HEK293T (cell line): ENCODE results near the gene TKTL1.

Experiments
- BHLHE40 ChIP-seq: fragments of 450-650 bp; IDR thresholded peaks from 2 replicates; pipeline ENCODE4 v1.6.1; 2016; ENCODE audit warnings: mild to moderate bottlenecking, moderate library complexity, borderline replicate concordance
- CTBP1 ChIP-seq: fragments of 450-650 bp; IDR thresholded peaks from 2 replicates; pipeline ENCODE4 v1.6.1; 2016; ENCODE audit warnings: borderline replicate concordance
- ELF4 ChIP-seq: fragments of 450-650 bp; IDR thresholded peaks from 2 replicates; pipeline ENCODE4 v1.6.1; 2017; ENCODE audit warnings: antibody characterized with exemption
- FOXA1 ChIP-seq: fragments of 450-650 bp; IDR thresholded peaks from 2 replicates; pipeline ENCODE4 v1.6.1; 2016; ENCODE audit warnings: mild to moderate bottlenecking
- FOXK2 ChIP-seq: fragments of 450-650 bp; IDR thresholded peaks from 2 replicates; pipeline ENCODE4 v1.6.1; 2016; ENCODE audit warnings: mild to moderate bottlenecking
- FOXM1 ChIP-seq: fragments of 450-650 bp; IDR thresholded peaks from 2 replicates; pipeline ENCODE4 v1.6.1; 2017; ENCODE audit warnings: mild to moderate bottlenecking, borderline replicate concordance
- NFRKB ChIP-seq: fragments of 450-650 bp; IDR thresholded peaks from 2 replicates; pipeline ENCODE4 v1.6.1; 2016; ENCODE audit warnings: mild to moderate bottlenecking, moderate library complexity
- SP1 ChIP-seq: fragments of 450-650 bp; IDR thresholded peaks from 2 replicates; pipeline ENCODE4 v1.6.1; 2017
- SUZ12 ChIP-seq: fragments of 450-650 bp; IDR thresholded peaks from 2 replicates; pipeline ENCODE4 v1.6.1; 2016; ENCODE audit warnings: mild to moderate bottlenecking
- TARDBP ChIP-seq: fragments of 450-650 bp; IDR thresholded peaks from 2 replicates; pipeline ENCODE4 v1.6.1; 2016
- TF ChIP-seq, protein P1 (sequence below): fragments of 450-650 bp; IDR thresholded peaks from 2 replicates; pipeline ENCODE4 v1.6.1; 2016

DNA sequence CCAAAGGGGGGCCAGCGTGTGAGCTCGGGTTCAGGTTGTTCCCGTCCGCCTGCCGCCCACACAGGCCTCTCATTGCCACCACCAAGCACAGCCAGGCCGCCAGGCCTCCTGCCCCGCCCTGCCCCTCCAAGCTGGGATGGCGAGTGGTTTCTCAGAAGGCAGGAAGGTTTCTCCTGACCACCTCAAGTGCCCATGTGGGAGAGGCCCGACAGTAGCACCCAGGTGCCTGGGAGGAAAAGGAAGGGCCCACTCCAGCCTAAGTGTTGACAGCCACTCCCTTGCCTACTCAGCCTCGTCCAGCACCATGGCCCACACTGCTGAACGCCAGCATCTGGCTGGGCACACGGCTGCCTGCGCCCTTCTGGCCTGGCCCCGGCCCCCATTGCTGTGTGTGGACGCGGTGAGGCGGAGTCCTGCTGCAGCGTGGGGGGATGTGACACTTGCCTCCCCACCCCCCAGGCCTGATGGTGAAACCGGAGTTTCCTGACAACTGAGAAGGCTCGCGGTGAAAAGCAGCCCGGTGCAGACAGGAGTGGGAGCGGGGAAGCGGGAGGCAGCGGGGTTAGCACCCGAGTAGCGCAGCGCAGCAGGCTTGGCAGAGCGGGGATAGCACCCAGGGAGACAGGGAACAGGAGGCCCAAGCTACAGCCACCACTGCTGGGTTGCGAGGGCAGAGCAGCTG lies 59.6 kb downstream of the TKTL1 start:
- TF ChIP-seq FOXA1 (no peak), TARDBP (no peak), FOXK2 (no peak), NFRKB (no peak), ELF4 (no peak), FOXM1 (no peak), SUZ12 (no peak), SP1 (no peak), BHLHE40 (no peak), CTBP1 (no peak)
- TF ChIP-seq, protein P1, sequence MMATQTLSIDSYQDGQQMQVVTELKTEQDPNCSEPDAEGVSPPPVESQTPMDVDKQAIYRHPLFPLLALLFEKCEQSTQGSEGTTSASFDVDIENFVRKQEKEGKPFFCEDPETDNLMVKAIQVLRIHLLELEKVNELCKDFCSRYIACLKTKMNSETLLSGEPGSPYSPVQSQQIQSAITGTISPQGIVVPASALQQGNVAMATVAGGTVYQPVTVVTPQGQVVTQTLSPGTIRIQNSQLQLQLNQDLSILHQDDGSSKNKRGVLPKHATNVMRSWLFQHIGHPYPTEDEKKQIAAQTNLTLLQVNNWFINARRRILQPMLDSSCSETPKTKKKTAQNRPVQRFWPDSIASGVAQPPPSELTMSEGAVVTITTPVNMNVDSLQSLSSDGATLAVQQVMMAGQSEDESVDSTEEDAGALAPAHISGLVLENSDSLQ = no peak
